NT2/D1 (cell line): ENCODE data around the gene PHF24.

Experiments used
- YY1 ChIP-seq: IDR thresholded peaks from 2 replicates; pipeline ENCODE4 v1.6.1; 2011; ENCODE audit not compliant: insufficient read length, insufficient read depth
- ZNF274 ChIP-seq: IDR thresholded peaks from 2 replicates; pipeline ENCODE4 v1.6.1; 2011; ENCODE audit warnings: mild to moderate bottlenecking, low read depth, low read length

GRCh38 chr9:34980181-34980761, 22.2 kb downstream of the PHF24 start:
- TF ChIP-seq YY1 = no peak
- TF ChIP-seq ZNF274 = no peak
